HepG2 (cell line): ENCODE results near the gene MAEA. TPM values are rescaled to one million over a fixed set of nuclear protein-coding genes. Genes with fewer than 3 reads are reported as not detected.

Experiments
- ATAC-seq: fragments of 200-7000 bp; cut with Tn5 transposase; 3 replicates; pipeline ENCODE4 v1.9.1; 2020; ENCODE audit warnings: mild to moderate bottlenecking, moderate library complexity
- BruUV-seq: library from RNA; stranded (reverse); fragments of 400-500 nt; replicated peaks from 2 replicates; lab custom pipeline; 2021; lab: Mats Ljungman, UMichigan
- CTCF ChIA-PET: fragments of 300-600 bp; formaldehyde crosslinking; extraction: SDS; loops from one replicate; lab custom pipeline; 2021; ENCODE audit warnings: low total read pairs, inconsistent platforms, low intra/inter-chr PET ratio; lab: Yijun Ruan, JAX
- POLR2A ChIA-PET: fragments of 350-600 bp; sonication (Branson Sonifier 250); formaldehyde crosslinking; loops from one replicate; lab custom pipeline; 2020; ENCODE audit warnings: antibody characterized with exemption, inconsistent platforms; lab: Yijun Ruan, JAX
- DNase-seq: peaks from one replicate; pipeline ENCODE4 v3.0.0-alpha.2; 2015; ENCODE audit warnings: low spot score
- FAIRE-seq: peaks from 3 replicates; lab custom pipeline; 2011; peaks lifted over from hg19 to GRCh38; lab: Jason Lieb, UNC
- H2AFZ ChIP-seq: one replicate; pipeline ENCODE4 v1.6.1; 2011; ENCODE audit warnings: low read length, inconsistent platforms
- H3K27ac ChIP-seq: fragments of 300-600 bp; 3 replicates; pipeline ENCODE4 v1.8.0; 2011; ENCODE audit warnings: mixed run types, mild to moderate bottlenecking, mixed read lengths, low read length, inconsistent platforms; ENCODE audit not compliant: insufficient read depth; ENCODE audit errors: extremely low read length
- H3K27me3 ChIP-seq, 2 experiments: fragments of 200-600 bp in 1 of 2; 2 replicates in 1 of 2; 3 replicates in 1 of 2; pipeline versions ENCODE4 v1.6.0 to v1.8.0; 2011; ENCODE audit warnings: low read length in 2 of 2, mild to moderate bottlenecking in 2 of 2, moderate library complexity in 2 of 2, inconsistent platforms in 1 of 2; ENCODE audit not compliant: insufficient read depth in 2 of 2, control insufficient read depth in 1 of 2
- H3K36me3 ChIP-seq, 2 experiments: fragments of 200-600 bp in 1 of 2; replicated peaks in 1 of 2; 2 replicates in 1 of 2; 3 replicates in 1 of 2; pipeline versions ENCODE4 v1.5.1 to v1.8.0; 2011; ENCODE audit warnings: low read length in 2 of 2, inconsistent platforms in 1 of 2; ENCODE audit not compliant: insufficient read depth in 2 of 2, control insufficient read depth in 1 of 2
- H3K4me1 ChIP-seq: 2 replicates; pipeline ENCODE4 v1.5.1; 2012; ENCODE audit warnings: low read length, inconsistent platforms; ENCODE audit not compliant: insufficient read depth
- H3K4me2 ChIP-seq: 2 replicates; pipeline ENCODE4 v1.6.0; 2011; ENCODE audit warnings: low read depth, low read length, inconsistent platforms
- H3K4me3 ChIP-seq, 3 experiments: fragments of 200-600 bp in 1 of 3; sonication (generic), shearing (Covaris generic) in 1 of 3; replicated peaks in 1 of 3; 2 replicates each; pipeline ENCODE4 v1.5.1; 2011 to 2016; ENCODE audit warnings: low read length in 3 of 3, inconsistent platforms in 2 of 3, low read depth in 2 of 3, mild to moderate bottlenecking in 2 of 3, control low read depth in 1 of 3, mixed read lengths in 1 of 3; ENCODE audit not compliant: insufficient read depth in 1 of 3
- H3K79me2 ChIP-seq: one replicate; pipeline ENCODE4 v1.6.1; 2011; ENCODE audit warnings: low read length, inconsistent platforms; ENCODE audit not compliant: insufficient read depth
- H3K9ac ChIP-seq: 2 replicates; pipeline ENCODE4 v1.6.0; 2011; ENCODE audit warnings: mild to moderate bottlenecking, low read depth, low read length, inconsistent platforms; ENCODE audit not compliant: insufficient read depth
- H3K9me3 ChIP-seq: 2 replicates; pipeline ENCODE4 v1.5.1; 2012; ENCODE audit warnings: mild to moderate bottlenecking, low read length
- H4K20me1 ChIP-seq: 2 replicates; pipeline ENCODE4 v1.6.0; 2011; ENCODE audit warnings: inconsistent platforms, mild to moderate bottlenecking, low read length, moderate library complexity; ENCODE audit not compliant: insufficient read depth
- EZH2 ChIP-seq: conservative IDR thresholded peaks from 2 replicates; pipeline ENCODE4 v1.6.1; 2012; ENCODE audit warnings: mild to moderate bottlenecking, low read depth, low read length, moderate library complexity
- FIP1L1 ChIP-seq: fragments of 200-400 bp; formaldehyde crosslinking; IDR thresholded peaks from 2 replicates; pipeline ENCODE4 v1.6.1; 2018; ENCODE audit warnings: low read depth, mild to moderate bottlenecking, low read length, moderate library complexity, borderline replicate concordance; ENCODE audit not compliant: insufficient read depth
- FOXC1 ChIP-seq: sonication (generic); formaldehyde crosslinking; IDR thresholded peaks from 2 replicates; pipeline ENCODE4 v1.8.0; 2022; ENCODE audit warnings: mild to moderate bottlenecking, missing genetic modification reagents, borderline replicate concordance
- HCFC1 ChIP-seq: fragments of 150-350 bp; IDR thresholded peaks from 2 replicates; pipeline ENCODE4 v1.6.1; 2014; ENCODE audit warnings: low read depth, low read length
- HOXA5 ChIP-seq: sonication (generic); formaldehyde crosslinking; IDR thresholded peaks from 2 replicates; pipeline ENCODE4 v1.4.0; 2020; ENCODE audit warnings: missing genetic modification reagents
- MEIS1 ChIP-seq: sonication (generic); formaldehyde crosslinking; IDR thresholded peaks from 2 replicates; pipeline ENCODE4 v1.9.0; 2021; ENCODE audit warnings: mild to moderate bottlenecking, missing genetic modification reagents, moderate library complexity, borderline replicate concordance
- MIER3 ChIP-seq: IDR thresholded peaks from 2 replicates; pipeline ENCODE4 v1.6.1; 2016; ENCODE audit warnings: missing compliant biosample characterization, borderline replicate concordance
- POLR2G ChIP-seq: fragments of 200-400 bp; formaldehyde crosslinking; IDR thresholded peaks from 2 replicates; pipeline ENCODE4 v1.6.1; 2018; ENCODE audit warnings: mild to moderate bottlenecking, low read depth, low read length, moderate library complexity
- RCOR2 ChIP-seq: IDR thresholded peaks from 2 replicates; pipeline ENCODE4 v1.6.1; 2016; ENCODE audit warnings: missing biosample characterization, missing genetic modification reagents
- SMAD3 ChIP-seq: sonication (generic); formaldehyde crosslinking; IDR thresholded peaks from 2 replicates; pipeline ENCODE4 v1.4.0; 2020; ENCODE audit warnings: missing genetic modification reagents
- TBX3 ChIP-seq: fragments of 450-650 bp; IDR thresholded peaks from 2 replicates; pipeline ENCODE4 v1.6.1; 2017; ENCODE audit warnings: antibody characterized with exemption, mild to moderate bottlenecking, inconsistent platforms, borderline replicate concordance
- TOE1 ChIP-seq: sonication (generic); formaldehyde crosslinking; IDR thresholded peaks from 2 replicates; pipeline ENCODE4 v1.4.0; 2020; ENCODE audit warnings: mild to moderate bottlenecking, missing genetic modification reagents
- ZBTB1 ChIP-seq: sonication (generic); formaldehyde crosslinking; IDR thresholded peaks from 2 replicates; pipeline ENCODE4 v1.4.0; 2020; ENCODE audit warnings: missing genetic modification reagents, borderline replicate concordance
- ZNF253 ChIP-seq: sonication (generic); formaldehyde crosslinking; IDR thresholded peaks from 2 replicates; pipeline ENCODE4 v1.8.0; 2022; ENCODE audit warnings: mild to moderate bottlenecking, missing genetic modification reagents, borderline replicate concordance
- ZNF329 ChIP-seq: sonication (generic); formaldehyde crosslinking; IDR thresholded peaks from 2 replicates; pipeline ENCODE4 v1.9.0; 2021; ENCODE audit warnings: low read depth, mild to moderate bottlenecking, missing genetic modification reagents
- ZNF550 ChIP-seq: sonication (generic); formaldehyde crosslinking; IDR thresholded peaks from 2 replicates; pipeline ENCODE4 v1.4.0; 2020; ENCODE audit warnings: mild to moderate bottlenecking, missing genetic modification reagents, borderline replicate concordance
- ZNF652 ChIP-seq: IDR thresholded peaks from 2 replicates; pipeline ENCODE4 v1.6.1; 2016; ENCODE audit warnings: low read depth, borderline replicate concordance
- WGBS: methylation state at CpG from one replicate; pipeline ENCODE4 v1.1.6; 2017; ENCODE audit warnings: low lambda C conversion rate; 5-methylcytosine and 5-hydroxymethylcytosine counted together
- in situ Hi-C: cut with HindIII; loops from 2 replicates; pipeline ENCODE4 v1.10.0; 2017; ENCODE audit warnings: low pct_unique_long_range_greater_than_20kb; ENCODE audit not compliant: extremely low pct_ligation_motif_present
- intact Hi-C: fragments of 100-400 bp; cut with micrococcal nuclease; formaldehyde crosslinking; loops from one replicate; pipeline ENCODE4 v1.10.0; 2022; ENCODE audit not compliant: unreplicated experiment
- polyA plus RNA-seq, 8 experiments: library from polyadenylated mRNA; depleted of rRNA in 3 of 8; stranded (reverse) in 7 of 8; unstranded in 1 of 8; fragments of >200 nt; fragmentation: Illumina TruSeq in 4 of 8; extraction: Trizol in 4 of 8; gene quantifications; 2 replicates each; pipeline versions ENCODE4 v1.2.1 to v1.2.3, GENCODE V29; 2011 to 2016; ENCODE audit warnings: low read depth in 4 of 8, missing spikeins in 1 of 8, mixed read lengths in 1 of 8; ENCODE audit not compliant: insufficient read depth in 1 of 8
- total RNA-seq, 5 experiments: library from RNA; depleted of rRNA; stranded (reverse); fragments of >200 nt; fragmentation: Illumina TruSeq; extraction: Trizol; gene quantifications; 2 replicates each; pipeline ENCODE4 v1.2.3, GENCODE V29; 2016; ENCODE audit warnings: low read depth in 1 of 5
- TF ChIP-seq, protein P1 (sequence below): sonication (generic); formaldehyde crosslinking; conservative IDR thresholded peaks from 2 replicates; pipeline ENCODE4 v1.4.0; 2020; ENCODE audit warnings: missing genetic modification reagents
- TF ChIP-seq, protein P2 (sequence below): sonication (generic); formaldehyde crosslinking; IDR thresholded peaks from 2 replicates; pipeline ENCODE4 v1.4.0; 2020; ENCODE audit warnings: missing genetic modification reagents
- TF ChIP-seq, protein P3 (sequence below): sonication (generic); formaldehyde crosslinking; IDR thresholded peaks from 2 replicates; pipeline ENCODE4 v1.5.0; 2020; ENCODE audit warnings: mild to moderate bottlenecking, missing genetic modification reagents

Gene MAEA
- total and polyA plus RNA-seq, 2 of the 13 experiments (the other 11 are each of a cell fraction or from before 2014, with no cell fraction given) = 52.0 to 57.1 TPM

DNA sequence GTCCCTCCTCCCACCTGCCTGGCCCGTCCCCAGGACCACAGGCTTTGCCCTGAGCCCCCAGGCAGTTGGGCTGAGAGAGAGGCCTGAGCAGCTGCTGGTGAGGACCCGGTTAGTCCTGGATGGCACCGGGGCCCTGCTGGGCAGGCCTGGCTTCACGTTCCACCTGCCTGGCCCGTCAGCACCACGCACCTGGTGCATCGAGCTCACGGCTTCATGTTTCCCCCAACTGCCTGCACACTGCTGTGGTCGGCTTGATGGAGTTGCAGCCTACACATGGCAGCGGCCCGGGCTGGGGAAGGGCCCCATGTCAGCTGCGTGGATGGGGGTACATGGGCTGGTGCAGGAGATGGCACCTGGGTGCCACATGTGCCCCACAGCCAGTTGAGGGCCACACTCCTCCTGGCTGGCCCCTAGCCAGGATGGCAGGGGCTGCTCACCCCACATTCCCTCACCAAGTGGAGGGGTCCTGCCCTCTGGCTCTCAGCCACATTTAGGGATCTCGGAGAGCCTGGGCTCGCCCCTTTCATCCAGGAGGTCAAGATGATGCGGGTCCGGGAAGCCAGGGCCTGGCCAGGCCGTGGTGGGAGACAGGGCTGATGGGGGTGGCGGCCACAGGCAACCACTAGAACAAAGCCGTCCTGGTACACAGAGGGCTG is 88.0 kb downstream of the MAEA start (continued):
- TF ChIP-seq, protein P1, sequence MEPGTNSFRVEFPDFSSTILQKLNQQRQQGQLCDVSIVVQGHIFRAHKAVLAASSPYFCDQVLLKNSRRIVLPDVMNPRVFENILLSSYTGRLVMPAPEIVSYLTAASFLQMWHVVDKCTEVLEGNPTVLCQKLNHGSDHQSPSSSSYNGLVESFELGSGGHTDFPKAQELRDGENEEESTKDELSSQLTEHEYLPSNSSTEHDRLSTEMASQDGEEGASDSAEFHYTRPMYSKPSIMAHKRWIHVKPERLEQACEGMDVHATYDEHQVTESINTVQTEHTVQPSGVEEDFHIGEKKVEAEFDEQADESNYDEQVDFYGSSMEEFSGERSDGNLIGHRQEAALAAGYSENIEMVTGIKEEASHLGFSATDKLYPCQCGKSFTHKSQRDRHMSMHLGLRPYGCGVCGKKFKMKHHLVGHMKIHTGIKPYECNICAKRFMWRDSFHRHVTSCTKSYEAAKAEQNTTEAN (CRISPR knock-in tag) = no peak
- TF ChIP-seq ZNF253 (CRISPR knock-in tag) (no peak), POLR2G (no peak), MIER3 (CRISPR knock-in tag) (no peak), FIP1L1 (no peak), HOXA5 (CRISPR knock-in tag) (no peak), FOXC1 (no peak)
- TF ChIP-seq, protein P2, sequence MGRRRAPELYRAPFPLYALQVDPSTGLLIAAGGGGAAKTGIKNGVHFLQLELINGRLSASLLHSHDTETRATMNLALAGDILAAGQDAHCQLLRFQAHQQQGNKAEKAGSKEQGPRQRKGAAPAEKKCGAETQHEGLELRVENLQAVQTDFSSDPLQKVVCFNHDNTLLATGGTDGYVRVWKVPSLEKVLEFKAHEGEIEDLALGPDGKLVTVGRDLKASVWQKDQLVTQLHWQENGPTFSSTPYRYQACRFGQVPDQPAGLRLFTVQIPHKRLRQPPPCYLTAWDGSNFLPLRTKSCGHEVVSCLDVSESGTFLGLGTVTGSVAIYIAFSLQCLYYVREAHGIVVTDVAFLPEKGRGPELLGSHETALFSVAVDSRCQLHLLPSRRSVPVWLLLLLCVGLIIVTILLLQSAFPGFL (CRISPR knock-in tag) = no peak

DNA sequence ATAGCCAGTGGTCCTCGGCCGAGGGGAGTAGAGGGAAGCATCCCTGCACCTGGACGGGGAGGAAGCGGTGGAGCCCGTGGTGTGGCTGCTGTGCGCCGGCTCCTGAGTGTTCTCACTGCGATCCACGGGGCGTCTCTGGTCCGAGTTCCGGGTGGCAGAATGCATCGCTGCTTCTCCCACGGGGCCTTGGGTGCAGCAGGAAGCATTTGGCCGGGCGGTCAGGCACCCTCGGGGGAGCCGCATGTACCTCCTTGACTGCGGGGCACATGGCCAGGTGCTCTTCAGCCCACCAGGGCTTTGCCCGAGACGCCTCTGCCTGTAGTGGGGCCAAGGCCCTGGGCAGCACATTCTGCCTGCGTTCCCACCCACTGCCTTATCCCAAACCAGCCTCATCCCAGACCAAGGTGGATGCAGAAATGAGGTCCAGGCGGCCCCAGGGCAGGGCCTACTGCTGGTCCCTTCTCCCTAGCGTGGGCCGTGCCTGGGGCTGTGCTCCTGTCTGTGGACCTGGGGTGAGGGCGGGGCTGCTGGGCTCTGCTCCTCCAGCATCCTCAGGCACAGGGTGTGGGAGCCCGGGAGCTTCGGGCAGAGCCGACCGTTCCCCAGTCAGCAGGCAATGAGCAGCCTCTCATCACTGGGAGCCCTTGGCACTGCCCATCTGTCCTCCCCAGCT is 89.0 kb downstream of the MAEA start:
- ChIA-PET CTCF (no interaction called here), POLR2A (no interaction called here)
- no peak for TF ChIP-seq ZNF550 (CRISPR knock-in tag)
- TF ChIP-seq SMAD3 (CRISPR knock-in tag) = no peak
- no peak for TF ChIP-seq TBX3
- no peak for TF ChIP-seq MEIS1
- no peak for TF ChIP-seq ZNF652 (CRISPR knock-in tag)
- TF ChIP-seq RCOR2 (CRISPR knock-in tag) = no peak
- TF ChIP-seq, protein P3, sequence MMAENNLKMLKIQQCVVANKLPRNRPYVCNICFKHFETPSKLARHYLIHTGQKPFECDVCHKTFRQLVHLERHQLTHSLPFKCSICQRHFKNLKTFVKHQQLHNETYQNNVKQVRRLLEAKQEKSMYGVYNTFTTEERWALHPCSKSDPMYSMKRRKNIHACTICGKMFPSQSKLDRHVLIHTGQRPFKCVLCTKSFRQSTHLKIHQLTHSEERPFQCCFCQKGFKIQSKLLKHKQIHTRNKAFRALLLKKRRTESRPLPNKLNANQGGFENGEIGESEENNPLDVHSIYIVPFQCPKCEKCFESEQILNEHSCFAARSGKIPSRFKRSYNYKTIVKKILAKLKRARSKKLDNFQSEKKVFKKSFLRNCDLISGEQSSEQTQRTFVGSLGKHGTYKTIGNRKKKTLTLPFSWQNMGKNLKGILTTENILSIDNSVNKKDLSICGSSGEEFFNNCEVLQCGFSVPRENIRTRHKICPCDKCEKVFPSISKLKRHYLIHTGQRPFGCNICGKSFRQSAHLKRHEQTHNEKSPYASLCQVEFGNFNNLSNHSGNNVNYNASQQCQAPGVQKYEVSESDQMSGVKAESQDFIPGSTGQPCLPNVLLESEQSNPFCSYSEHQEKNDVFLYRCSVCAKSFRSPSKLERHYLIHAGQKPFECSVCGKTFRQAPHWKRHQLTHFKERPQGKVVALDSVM (CRISPR knock-in tag) = no peak
- TF ChIP-seq ZNF329 (CRISPR knock-in tag) = no peak
- TF ChIP-seq ZBTB1 (CRISPR knock-in tag) = no peak
- no peak for TF ChIP-seq TOE1
- TF ChIP-seq HCFC1 = no peak
- TF ChIP-seq EZH2 = no peak

More for the DNA sequence above, 89.0 kb downstream of the MAEA start:
- Histone ChIP-seq H3K4me3 (no peak overlapping the region), H3K27me3 (no peaks in the 10 kb centered on the region), H3K9me3 (no peaks in the 10 kb centered on the region), H3K4me1 (no peaks in the 10 kb centered on the region), H2AFZ (no peak overlapping the region), H3K4me2 (no peak overlapping the region), H3K27ac (no peak overlapping the region), H3K36me3 (peaks cover 1 to 7% of the 10 kb centered on the region in 2 experiments; a peak in 3 of 5 replicates), H3K9ac (no peak overlapping the region), H3K79me2 (no peaks in the 10 kb centered on the region), H4K20me1 (no peaks in the 10 kb centered on the region)
- DNase-seq (no peak), ATAC-seq (no peak), FAIRE-seq (no peak)
- BruUV-seq = no TSS peak
- intact Hi-C loops = no loop called here
- WGBS = 90% methylated on average over 9 of the region's 30 CpGs
- in situ Hi-C loops = no loop called here
